Parathyroid adenoma (tissue), 2 donors: ENCODE data around the gene CRHR2.

Experiments
- H2AFZ ChIP-seq: fragments of 300-600 bp; sonication (generic); one replicate; pipeline ENCODE4 v1.7.0; 2017; ENCODE audit warnings: antibody characterized with exemption, mild to moderate bottlenecking
- H3K27ac ChIP-seq: fragments of 300-600 bp; sonication (generic); one replicate; pipeline ENCODE4 v1.7.0; 2017
- H3K27me3 ChIP-seq: fragments of 300-600 bp; sonication (generic); one replicate; pipeline ENCODE4 v1.7.0; 2017; ENCODE audit warnings: low read length; ENCODE audit not compliant: control insufficient read depth, insufficient read depth
- H3K36me3 ChIP-seq: fragments of 300-600 bp; sonication (generic); one replicate; pipeline ENCODE4 v1.7.0; 2017; ENCODE audit warnings: low read length; ENCODE audit not compliant: control insufficient read depth, insufficient read depth
- H3K4me1 ChIP-seq: fragments of 300-600 bp; sonication (generic); one replicate; pipeline ENCODE4 v1.7.0; 2017; ENCODE audit warnings: control low read depth
- H3K4me2 ChIP-seq: fragments of 300-600 bp; sonication (generic); one replicate; pipeline ENCODE4 v1.7.0; 2017; ENCODE audit warnings: low read length
- H3K4me3 ChIP-seq: fragments of 300-600 bp; sonication (generic); one replicate; pipeline ENCODE4 v1.7.0; 2017; ENCODE audit warnings: low read depth, low read length
- H3K79me2 ChIP-seq: fragments of 300-600 bp; sonication (generic); one replicate; pipeline ENCODE4 v1.7.0; 2017; ENCODE audit warnings: control low read depth
- H3K9ac ChIP-seq: fragments of 300-600 bp; sonication (generic); one replicate; pipeline ENCODE4 v1.7.0; 2017; ENCODE audit warnings: mild to moderate bottlenecking
- H3K9me3 ChIP-seq: fragments of 300-600 bp; sonication (generic); one replicate; pipeline ENCODE4 v1.7.0; 2017; ENCODE audit warnings: low read length; ENCODE audit not compliant: control insufficient read depth
- TF ChIP-seq, protein P1 (sequence below): fragments of 300-600 bp; sonication (generic); IDR thresholded peaks from one replicate; pipeline ENCODE4 v1.7.0; 2017; ENCODE audit warnings: antibody characterized with exemption, mild to moderate bottlenecking
- donor health status: primary hyperparathyroidism.

The CRHR2 gene

DNA sequence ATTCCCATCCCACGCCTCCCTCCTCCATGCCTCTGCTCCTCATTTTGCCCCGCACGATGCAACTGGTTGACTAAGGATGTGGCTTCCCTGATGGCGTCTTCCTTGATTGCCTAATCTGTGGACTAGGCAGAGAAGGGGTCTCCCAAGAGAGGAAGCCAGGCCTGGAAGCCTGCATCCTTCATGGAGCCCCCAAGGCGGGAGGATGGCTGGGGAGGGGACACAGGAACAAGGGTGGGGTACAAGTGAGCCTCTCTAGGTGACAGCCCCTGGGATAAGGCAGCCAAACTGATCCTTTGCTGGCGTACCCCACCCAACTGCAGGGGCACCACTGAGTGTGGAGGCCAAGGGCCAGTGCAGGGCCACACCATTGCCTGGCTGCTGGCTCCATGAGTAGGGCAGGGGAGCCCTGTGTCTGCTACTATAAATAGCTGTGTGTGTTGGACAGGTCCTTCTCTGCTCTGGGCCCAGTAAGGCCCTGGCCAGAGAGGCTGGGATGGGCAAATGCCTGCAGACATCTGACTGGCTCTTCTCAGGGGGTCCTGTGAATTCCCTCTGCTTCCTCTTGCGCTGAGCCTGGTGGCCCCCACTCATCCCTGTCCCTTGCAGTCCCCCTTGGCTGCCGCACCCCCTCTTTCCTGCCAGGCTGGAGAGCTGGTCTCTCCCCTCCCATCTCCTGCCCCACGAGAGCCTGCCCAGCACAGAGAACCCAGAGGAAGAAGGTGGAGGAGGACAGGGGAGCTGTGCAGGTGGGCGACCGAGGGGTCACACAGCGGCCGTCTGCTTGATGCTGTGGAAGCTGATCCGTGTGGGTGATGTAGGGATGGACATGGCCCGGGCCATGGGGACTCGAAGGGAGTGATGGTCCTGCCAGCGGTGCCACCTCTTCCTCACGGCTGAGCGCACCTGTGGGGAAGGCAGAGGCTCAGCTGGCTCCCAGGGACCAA lies 29.3 kb downstream of the CRHR2 start:
- Histone ChIP-seq H3K4me1 (no peaks in the 10 kb centered on the region), H3K27me3 (no peaks in the 10 kb centered on the region), H3K27ac (no peak overlapping the region), H3K4me2 (no peak overlapping the region), H3K4me3 (no peak overlapping the region), H3K9ac (no peak overlapping the region), H3K36me3 (no peaks in the 10 kb centered on the region), H3K79me2 (peaks cover 30% of the 10 kb centered on the region), H2AFZ (no peak overlapping the region), H3K9me3 (no peaks in the 10 kb centered on the region)
- TF ChIP-seq, protein P1, sequence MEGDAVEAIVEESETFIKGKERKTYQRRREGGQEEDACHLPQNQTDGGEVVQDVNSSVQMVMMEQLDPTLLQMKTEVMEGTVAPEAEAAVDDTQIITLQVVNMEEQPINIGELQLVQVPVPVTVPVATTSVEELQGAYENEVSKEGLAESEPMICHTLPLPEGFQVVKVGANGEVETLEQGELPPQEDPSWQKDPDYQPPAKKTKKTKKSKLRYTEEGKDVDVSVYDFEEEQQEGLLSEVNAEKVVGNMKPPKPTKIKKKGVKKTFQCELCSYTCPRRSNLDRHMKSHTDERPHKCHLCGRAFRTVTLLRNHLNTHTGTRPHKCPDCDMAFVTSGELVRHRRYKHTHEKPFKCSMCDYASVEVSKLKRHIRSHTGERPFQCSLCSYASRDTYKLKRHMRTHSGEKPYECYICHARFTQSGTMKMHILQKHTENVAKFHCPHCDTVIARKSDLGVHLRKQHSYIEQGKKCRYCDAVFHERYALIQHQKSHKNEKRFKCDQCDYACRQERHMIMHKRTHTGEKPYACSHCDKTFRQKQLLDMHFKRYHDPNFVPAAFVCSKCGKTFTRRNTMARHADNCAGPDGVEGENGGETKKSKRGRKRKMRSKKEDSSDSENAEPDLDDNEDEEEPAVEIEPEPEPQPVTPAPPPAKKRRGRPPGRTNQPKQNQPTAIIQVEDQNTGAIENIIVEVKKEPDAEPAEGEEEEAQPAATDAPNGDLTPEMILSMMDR, result no peak

DNA sequence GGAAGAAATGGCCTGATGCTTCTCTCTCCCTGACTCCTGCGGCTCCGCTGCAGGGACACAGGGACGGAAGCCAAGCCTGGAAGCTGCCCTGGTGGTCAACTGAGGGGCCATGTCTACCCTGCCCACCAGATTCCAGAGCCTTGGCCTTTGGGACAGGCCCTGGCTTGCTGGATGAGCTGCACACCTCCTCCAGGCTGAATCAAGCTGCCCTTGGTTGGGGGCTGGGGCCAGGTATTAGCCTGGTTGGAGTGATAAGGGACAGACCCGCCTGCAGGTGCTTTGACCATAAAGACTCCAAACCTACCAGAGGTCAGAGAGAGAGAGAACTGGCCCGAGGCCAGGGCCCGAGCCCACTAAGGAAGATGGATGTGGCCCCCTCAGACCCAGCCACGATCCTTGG lies 30.1 kb downstream of the CRHR2 start:
- Histone ChIP-seq H3K9me3 (no peaks in the 10 kb centered on the region), H3K4me2 (no peak overlapping the region), H3K9ac (no peak overlapping the region), H2AFZ (no peak overlapping the region), H3K36me3 (no peaks in the 10 kb centered on the region), H3K4me3 (no peak overlapping the region), H3K27ac (no peak overlapping the region), H3K79me2 (peaks cover 37% of the 10 kb centered on the region), H3K4me1 (no peaks in the 10 kb centered on the region), H3K27me3 (no peaks in the 10 kb centered on the region)
- TF ChIP-seq, protein P1, result no peak

DNA sequence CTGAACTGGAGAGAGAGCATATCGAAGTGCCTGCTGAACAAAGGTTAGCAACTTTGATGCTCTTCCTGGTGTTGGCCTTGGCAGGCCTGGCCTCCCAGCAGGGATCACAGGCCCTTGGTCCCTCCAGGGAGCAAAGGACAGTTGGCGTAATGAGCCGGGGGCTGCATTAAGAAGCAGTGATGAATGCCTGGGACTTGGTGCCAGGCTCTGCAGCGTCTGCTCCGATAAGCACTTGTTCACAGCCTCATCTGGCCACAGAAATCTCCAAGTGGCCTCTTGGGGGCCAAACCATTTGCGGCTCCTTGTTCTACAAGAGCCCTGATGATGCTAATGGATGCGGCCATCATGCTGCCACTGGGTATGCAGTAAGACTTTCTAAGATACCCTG lies 31.8 kb downstream of the CRHR2 start:
- TF ChIP-seq, protein P1, result no peak
- H3K9ac ChIP-seq, result no peak overlapping the region
- H3K9me3 ChIP-seq, result no peaks in the 10 kb centered on the region

DNA sequence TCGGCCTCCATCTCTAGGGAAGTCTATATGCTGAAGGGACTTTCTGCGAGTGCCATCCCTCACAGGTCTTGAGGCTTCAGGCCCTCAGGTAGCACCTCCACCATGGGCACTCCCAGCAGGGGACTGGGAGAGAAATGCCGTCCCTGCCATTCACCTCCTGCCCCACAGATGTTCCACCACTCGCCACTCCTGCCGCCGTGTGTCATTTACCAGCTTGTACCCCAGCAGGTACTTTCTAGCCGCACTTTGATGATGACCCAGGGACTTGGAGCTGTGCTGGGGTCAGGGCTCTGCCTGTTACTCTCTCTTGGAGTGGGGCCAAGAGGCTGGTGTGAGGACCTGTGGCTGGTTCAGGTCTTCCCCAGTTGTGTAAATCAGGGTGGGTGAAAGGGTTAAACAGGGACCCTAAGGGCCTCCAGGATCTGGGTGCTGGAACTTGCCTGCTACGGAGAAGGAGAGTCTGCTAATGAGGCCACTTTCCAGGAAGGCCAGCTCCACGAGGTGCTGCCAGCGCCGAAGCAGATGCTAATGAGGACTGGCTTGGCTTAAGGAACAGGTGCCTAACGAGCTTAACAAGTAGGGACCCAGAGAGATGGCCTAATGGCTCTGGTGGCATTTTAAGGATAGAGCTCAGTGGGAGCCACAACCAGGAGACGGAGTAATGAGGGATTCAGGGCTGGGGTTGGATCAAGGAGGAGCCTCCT lies 32.4 kb downstream of the CRHR2 start:
- Histone ChIP-seq H3K27ac (no peak overlapping the region), H3K79me2 (peaks cover 44% of the 10 kb centered on the region), H3K36me3 (no peaks in the 10 kb centered on the region), H3K9ac (no peak overlapping the region), H3K4me1 (no peaks in the 10 kb centered on the region), H2AFZ (no peak overlapping the region), H3K4me3 (no peak overlapping the region), H3K9me3 (no peaks in the 10 kb centered on the region), H3K4me2 (no peak overlapping the region), H3K27me3 (no peaks in the 10 kb centered on the region)
- TF ChIP-seq, protein P1, result no peak

More for the DNA sequence above, 31.8 kb downstream of the CRHR2 start:
- no peaks in the 10 kb centered on the region for H3K36me3 ChIP-seq
- H3K27ac ChIP-seq, result no peak overlapping the region
- H3K4me3 ChIP-seq, result no peak overlapping the region
- no peak overlapping the region for H3K4me2 ChIP-seq
- no peaks in the 10 kb centered on the region for H3K27me3 ChIP-seq
- H3K79me2 ChIP-seq, result peaks cover 44% of the 10 kb centered on the region
- H2AFZ ChIP-seq, result no peak overlapping the region
- H3K4me1 ChIP-seq, result no peaks in the 10 kb centered on the region
